Gastrocnemius medialis (tissue), 4 donors: Measurements from ENCODE around the gene EWSR1.

Experiments used
- CTCF ChIP-seq, 5 experiments: fragments of 450-650 bp in 3 of 5; fragments of 200-600 bp in 2 of 5; sonication (generic) in 2 of 5; IDR thresholded peaks in 4 of 5; conservative IDR thresholded peaks in 1 of 5; 1 replicate in 4 of 5; 2 replicates in 1 of 5; pipeline ENCODE4 v1.5.1; 2016 to 2019; ENCODE audit warnings: antibody characterized with exemption in 5 of 5, mild to moderate bottlenecking in 3 of 5, moderate library complexity in 3 of 5
- POLR2A ChIP-seq, 2 donors: fragments of 450-650 bp; IDR thresholded peaks; one replicate each; pipeline ENCODE4 v1.6.1; 2017; ENCODE audit warnings: antibody characterized with exemption in 2 of 2, mild to moderate bottlenecking in 2 of 2, moderate library complexity in 2 of 2

DNA sequence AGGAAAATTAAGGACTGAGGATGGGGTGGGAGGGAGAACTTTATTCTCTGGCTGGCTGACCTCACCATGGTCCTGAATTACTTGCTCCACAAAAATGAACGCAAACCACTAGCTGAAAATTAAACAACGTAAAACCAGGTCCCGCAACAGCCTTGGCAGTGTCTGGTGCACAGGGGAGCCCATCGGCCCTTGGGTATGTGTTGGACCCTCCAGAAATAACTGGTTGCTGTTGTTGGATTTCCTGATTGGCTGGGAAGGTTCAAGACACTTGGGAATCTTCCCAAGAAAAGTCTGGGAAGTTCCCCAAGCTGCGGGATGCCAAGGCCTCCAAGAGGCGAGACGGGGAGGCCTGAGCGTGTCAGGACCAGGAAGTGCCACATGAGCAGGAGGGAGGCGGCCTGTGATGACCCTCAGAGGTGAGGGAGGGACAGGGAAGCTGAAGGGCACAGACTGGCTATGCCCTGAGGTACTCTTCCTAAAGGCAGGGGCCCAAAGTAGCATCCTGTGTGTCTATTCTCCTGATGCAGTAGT lies 57.8 kb downstream of the EWSR1 start:
- TF ChIP-seq CTCF (IDR thresholded peaks at IDR 0.05 in 4 of 5, conservative IDR thresholded peaks at IDR 0.05 in 1 of 5) (no peak), POLR2A (IDR thresholded peaks at IDR 0.05) (no peak)
